ENCODE measurements around the gene AK2.

DNA sequence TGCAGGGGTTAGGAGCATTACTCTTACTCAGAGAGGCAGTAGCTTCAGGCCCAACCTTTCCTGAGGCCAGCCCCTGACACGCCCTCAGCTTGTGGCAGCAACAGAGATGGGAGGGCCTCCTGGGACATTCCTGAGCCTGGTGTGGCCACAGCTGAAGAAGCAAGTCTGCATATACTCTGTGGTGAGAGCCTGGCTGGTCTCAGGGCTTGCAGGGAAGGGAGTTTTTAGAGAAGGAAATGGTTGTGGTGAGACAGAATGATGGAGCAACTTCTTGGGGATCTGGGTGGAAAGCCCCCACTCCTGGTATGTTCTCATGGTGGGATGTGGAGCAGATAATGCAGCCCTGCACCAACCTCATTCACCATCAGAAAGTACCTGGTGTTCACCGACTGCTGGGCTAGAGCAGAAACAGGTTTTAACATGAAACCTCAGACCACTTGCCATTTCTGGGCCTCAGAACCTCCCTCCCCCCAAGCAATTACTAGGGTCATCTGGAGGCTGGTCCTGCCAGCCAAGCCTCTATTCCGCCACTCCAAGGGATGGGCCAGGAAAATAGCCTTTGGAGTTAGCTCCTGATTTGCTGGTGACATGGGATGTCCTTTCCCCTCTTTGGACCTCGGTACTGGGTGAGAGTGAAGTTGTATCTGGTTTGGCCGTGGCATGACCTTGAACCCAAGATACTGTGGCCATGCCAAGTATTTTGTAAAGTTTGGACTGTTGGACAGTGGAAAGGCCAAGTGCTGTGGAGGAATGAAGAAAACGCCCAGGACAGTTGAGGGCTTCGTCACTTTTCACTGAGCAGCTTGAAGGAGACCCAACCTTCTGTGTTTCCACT lies 44.0 kb downstream of the AK2 start:
- TF ChIP-seq, protein P1, sequence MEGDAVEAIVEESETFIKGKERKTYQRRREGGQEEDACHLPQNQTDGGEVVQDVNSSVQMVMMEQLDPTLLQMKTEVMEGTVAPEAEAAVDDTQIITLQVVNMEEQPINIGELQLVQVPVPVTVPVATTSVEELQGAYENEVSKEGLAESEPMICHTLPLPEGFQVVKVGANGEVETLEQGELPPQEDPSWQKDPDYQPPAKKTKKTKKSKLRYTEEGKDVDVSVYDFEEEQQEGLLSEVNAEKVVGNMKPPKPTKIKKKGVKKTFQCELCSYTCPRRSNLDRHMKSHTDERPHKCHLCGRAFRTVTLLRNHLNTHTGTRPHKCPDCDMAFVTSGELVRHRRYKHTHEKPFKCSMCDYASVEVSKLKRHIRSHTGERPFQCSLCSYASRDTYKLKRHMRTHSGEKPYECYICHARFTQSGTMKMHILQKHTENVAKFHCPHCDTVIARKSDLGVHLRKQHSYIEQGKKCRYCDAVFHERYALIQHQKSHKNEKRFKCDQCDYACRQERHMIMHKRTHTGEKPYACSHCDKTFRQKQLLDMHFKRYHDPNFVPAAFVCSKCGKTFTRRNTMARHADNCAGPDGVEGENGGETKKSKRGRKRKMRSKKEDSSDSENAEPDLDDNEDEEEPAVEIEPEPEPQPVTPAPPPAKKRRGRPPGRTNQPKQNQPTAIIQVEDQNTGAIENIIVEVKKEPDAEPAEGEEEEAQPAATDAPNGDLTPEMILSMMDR (IDR thresholded peaks at IDR 0.05) = no peak
- no peak for TF ChIP-seq POLR2A (IDR thresholded peaks at IDR 0.05)
